GM10266 (cell line): Measurements from ENCODE around the gene PGP.

Source experiments
- DNase-seq: peaks from one replicate; pipeline ENCODE4 v3.0.0; 2012; ENCODE audit errors: extremely low spot score
- TF ChIP-seq, protein P1 (sequence below): IDR thresholded peaks from 2 replicates; pipeline ENCODE4 v1.5.1; 2012; ENCODE audit warnings: mild to moderate bottlenecking, low read depth; ENCODE audit not compliant: control insufficient read depth, insufficient read depth; ENCODE audit errors: missing control alignments

The PGP gene

DNA sequence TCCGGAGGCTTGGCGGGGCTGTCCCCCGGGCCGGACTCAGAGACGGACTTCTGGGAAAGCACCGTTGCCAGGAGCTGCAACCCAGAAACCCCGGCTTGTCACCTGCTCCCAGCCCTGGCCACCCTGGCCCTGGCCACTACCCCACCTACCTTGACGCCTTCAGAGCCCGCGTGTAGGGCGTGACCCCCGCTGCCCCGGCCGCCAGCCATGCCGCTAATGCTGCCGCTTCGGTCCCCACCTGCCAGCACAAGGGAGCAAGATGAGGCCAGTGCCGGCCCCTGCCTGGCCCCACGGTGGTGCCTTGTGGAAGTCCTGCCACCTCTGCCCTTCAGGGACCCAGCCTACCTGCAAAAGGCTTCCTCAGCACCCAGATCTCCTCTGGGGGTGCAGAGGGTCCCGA is 29.7 kb downstream of the PGP start:
- DNase-seq, result no peak

DNA sequence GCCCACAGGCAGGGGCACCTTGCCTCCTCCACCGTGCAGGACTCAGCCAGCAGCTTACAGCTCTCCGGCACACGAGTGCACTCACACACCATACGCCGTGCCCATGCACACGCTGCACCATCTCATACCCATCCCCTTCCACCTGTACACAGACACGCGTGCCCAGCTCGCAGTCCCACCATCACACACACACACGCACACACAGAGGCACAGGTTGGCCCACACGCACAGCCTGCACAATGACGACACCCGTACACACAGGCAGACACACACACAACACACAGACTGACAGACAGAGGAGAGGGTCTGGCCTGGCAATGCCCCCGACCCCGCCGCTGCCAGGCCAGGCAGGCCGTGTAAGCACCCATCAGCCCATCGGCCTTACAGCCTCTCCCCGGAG is 30.3 kb downstream of the PGP start:
- TF ChIP-seq, protein P1, sequence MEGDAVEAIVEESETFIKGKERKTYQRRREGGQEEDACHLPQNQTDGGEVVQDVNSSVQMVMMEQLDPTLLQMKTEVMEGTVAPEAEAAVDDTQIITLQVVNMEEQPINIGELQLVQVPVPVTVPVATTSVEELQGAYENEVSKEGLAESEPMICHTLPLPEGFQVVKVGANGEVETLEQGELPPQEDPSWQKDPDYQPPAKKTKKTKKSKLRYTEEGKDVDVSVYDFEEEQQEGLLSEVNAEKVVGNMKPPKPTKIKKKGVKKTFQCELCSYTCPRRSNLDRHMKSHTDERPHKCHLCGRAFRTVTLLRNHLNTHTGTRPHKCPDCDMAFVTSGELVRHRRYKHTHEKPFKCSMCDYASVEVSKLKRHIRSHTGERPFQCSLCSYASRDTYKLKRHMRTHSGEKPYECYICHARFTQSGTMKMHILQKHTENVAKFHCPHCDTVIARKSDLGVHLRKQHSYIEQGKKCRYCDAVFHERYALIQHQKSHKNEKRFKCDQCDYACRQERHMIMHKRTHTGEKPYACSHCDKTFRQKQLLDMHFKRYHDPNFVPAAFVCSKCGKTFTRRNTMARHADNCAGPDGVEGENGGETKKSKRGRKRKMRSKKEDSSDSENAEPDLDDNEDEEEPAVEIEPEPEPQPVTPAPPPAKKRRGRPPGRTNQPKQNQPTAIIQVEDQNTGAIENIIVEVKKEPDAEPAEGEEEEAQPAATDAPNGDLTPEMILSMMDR, result no peak

More for the DNA sequence above, 29.7 kb downstream of the PGP start:
- TF ChIP-seq, protein P1, result no peak

DNA sequence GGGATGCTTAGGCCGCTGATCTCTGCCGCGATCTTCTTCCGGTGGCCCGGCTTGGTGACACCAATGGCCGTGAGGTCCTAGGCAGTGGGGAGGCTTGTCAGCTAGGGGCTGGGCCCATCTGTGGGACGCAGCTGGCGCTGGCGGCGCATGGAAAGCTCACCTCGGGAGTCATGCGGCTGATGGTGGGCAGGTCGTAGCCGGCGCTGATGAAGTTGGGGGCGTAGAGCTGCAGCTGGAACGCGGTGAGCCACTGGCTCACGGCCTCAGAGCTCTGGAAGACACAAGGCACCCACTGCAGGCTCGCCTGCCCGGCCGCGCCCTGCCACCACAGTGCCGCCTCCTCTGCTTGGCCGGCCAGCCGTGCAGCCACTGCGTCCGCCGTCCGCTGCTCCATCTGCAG is 31.0 kb downstream of the PGP start:
- TF ChIP-seq, protein P1, result no peak
- DNase-seq, result no peak

More for the DNA sequence above, 30.3 kb downstream of the PGP start:
- DNase-seq, result no peak

DNA sequence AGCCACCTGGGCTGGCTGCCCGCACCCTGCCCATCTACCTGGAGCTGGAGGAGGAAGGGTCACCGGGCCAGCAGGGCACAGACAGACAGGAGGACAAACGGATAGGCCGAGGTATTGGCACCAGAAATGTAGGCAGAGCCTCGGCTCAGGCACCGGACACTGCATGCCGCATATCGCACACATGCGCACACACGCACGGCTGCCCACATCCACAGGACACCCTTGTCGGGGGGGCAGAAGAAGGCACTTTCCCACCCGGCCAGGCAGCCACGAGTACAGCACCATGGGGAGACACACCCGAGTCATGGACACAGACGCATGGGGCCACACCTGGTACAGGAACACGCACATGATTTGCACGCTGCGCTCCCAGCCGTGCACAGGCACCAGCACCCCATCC is 32.7 kb downstream of the PGP start:
- no peak for DNase-seq
- TF ChIP-seq, protein P1, result no peak

DNA sequence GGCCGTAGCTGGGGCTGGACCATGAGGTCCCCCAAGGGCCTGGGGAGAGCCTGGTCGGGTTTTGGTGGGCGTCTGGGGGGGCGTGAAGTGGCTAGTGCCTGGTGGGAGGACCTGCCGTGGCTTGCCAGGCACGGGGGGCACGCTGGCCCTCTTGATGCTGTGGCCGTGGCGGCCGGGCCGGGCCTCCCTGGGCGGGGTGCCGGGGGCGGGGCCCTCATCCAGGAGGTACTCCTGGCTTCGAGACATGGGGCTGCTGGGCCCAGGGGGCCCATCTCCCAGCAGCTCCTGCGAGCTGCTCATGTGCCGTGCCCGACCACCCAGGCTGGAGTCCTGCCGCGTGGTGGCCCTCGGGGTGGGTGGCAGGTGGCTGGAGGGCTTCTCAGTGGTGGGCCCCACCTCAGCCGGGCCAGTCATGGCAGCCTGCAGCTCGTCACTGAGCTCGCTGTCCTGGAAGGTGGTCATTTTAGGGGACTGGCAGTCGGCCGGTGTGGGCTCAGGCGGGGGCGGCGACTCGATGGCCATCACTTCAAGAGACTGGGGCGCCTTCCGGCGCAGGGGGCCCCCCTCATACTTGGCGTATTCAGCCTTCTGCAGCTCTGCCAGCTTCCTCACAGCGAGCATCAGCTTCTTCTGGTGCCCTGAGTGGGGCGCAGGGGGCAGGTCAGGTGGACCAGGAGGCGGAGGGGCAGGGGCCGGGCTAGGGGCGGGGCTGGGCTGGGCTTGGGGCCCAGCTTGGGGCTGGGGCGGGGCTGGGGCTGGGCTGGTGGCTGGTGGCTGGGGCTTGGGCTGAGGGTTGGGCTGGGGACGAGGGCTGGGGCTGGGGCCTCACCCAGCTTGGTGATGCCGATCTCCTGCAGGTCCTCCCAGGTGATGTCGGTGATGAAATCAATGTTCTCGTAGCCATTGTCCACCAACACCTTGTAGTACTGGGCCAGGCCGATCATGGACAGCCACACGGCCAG is 33.4 kb downstream of the PGP start:
- DNase-seq, result no peak
- TF ChIP-seq, protein P1, result no peak

DNA sequence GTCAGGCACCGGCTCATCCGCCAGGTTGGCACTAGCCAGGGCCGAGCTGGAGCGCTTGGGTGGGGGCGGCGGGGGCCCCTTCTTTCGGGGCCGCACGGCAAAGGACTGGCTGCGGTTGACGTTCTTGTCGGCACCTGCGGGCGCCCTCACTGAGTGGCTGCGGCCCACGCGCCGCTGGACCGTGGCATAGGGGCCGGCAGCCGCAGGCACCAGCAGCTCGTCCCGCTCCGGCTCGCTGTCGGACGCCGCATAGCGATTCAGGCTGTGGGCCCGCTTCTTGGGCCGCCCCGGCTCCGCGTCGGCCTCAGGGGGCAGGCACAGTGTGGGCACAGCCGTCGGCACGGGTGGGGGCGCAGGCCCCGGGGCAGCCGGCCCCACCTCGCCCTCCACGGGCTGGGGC is 34.2 kb downstream of the PGP start:
- TF ChIP-seq, protein P1, result no peak

DNA sequence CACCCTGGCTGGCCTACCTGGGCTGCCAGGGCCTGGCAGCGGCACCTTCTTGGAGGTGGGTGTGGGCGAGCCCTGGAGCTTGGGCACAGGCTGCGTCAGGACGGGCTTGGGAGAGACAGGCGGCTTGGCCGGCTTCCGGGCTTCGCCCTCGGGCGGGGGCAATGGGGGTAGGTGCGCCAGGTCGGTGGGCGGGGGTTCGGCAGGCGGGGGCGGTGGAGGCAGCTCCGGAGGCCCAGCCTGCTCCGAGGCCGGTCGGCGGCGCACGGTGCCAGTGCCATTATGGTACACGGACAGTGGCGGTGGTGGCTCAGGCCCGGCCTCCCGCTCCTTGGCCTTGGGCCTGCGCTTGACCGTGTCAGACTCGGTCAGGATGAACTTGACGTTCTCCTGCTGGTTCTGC is 35.1 kb downstream of the PGP start:
- DNase-seq, result no peak
- TF ChIP-seq, protein P1, result no peak

More for the DNA sequence above, 34.2 kb downstream of the PGP start:
- DNase-seq, result no peak
